NOMO-1 treated with dmso at 0.1 percent for 144 hours (cell line): ENCODE measurements around the gene NTM.

Source experiments
- DNase-seq: peaks from one replicate; lab custom pipeline; 2025; ENCODE audit not compliant: unreplicated experiment; lab: John Stamatoyannopoulos, UW

The NTM gene

DNA sequence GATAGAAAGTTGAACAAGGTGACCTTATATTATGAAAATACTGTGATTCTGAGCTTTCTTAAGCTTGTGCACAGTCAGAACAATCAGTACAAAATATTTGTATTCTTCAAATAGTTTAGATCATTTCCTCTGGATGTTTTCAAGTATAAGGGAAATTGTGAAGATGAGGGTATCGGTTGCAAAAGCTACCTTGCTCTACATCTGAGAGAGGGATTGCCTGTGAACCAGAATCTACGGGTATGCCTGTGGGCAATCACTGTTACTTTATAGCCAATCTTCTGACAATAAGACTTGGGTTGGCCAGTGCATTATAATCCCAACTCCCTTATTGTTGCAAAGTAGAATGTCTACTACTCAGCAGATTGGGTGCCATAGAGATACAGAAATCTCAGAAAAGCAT lies 90.5 kb downstream of the NTM start:
- DNase-seq = no peak

DNA sequence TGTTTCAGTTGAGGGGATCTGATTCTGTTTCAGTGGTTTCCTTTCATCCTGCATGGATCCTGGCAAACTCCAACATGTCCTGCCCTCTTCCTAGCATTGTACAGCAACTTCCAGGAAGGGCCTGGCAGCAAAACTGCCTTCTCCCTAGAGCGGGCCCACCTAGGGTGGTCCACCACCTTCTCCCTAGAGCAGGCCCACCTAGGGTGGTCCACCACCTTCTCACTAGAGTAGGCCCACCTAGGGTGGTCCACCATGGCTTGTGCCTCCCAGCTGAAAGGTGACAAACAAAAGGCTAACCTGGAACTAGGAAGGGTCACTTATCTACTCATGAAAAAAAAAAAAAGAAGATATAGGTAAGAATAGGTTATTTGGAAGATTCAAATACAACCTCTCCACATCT lies 92.2 kb downstream of the NTM start:
- no peak for DNase-seq

DNA sequence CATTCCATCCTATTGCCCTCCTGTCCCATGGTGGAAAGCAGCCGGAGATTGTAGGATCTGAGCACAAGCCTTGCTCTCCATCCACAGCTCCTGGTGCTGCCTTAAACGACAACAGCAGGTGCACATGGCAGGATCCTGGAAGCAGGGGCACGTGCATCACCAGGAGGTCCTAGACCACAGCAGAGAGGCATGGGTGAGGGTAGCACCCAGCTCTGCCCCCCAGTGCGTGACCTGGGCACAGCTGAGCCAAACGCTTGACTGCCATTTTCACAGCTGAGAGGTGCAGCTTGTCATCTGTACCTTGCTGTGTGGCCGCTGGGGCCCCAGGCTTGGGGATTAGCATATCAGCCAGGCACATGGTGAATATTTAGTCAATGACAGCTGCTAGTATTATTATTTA lies 92.7 kb downstream of the NTM start:
- DNase-seq = no peak

DNA sequence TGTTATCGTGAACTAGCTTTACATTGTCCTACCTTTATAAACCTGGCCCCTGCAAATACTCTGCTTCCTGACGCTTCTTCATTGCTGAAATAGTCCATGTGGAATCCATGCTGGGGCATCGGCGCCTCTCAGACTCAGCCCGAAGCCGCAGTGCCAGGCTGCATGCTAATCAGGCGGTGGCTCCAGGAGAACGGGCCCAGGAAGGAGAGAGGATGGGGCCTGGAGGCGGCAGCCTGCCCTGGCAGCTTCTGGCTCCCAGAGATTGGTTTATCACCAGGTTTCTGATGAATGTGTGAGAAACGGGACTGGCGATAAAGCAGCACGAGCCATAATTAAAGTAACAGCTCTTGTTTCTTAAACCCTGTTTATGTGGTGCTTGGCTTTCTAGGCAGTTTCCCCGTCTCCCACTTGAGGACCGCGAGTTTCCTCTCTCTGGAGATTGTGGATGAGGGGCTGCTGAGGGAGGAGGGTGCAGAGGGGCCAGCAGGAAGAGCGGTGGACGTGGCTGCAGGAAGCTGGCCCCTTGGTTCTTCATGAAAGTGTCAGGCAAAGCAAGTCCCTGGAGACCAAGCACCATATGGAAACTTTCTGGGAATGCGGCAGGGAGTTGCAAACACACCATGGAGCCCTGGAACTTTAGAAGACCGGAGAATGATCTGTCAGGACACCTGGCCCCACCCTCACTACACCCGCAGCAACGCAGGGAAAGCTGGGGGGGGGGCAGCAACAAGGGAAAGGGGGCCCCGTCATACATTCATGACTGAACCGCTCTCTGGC lies 93.4 kb downstream of the NTM start:
- no peak for DNase-seq

DNA sequence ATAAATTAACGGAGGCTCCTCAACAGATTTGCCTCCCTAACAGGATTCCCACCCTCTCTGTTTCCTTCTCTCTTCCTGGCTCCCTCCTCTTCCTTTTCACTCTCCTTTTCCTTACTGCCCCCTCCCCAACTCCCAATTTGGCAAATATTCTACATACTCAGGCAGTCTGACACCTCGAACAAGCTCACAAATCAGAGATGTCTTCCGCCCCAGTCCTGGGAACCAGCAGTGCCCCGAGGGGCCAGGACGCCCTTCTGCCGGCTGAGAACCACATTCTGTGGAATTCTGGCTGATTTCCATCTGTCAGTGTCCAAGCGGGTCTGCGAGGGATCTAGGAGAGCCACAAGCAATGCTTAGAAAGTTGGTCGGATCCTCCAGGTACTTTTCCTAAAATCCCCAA lies 94.0 kb downstream of the NTM start:
- no peak for DNase-seq

DNA sequence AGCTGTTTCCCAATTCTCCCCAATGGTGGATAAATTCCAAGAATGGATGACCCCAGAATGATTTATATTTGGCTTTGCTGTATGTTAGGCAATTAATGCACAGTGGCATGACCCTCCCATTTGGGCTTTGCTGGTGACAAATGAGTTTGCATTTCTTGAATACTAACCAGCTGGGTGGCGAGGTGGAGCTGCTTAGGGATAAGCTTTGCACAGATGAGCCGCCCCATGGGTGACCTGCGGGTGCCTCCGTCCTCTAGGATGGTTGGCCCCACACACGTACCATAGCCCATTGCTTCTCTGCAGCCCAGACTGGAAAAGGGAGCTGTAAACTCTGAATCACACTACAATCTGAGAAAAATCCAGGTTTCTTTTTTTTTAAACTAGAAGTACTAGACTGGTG lies 94.6 kb downstream of the NTM start:
- DNase-seq = no peak

DNA sequence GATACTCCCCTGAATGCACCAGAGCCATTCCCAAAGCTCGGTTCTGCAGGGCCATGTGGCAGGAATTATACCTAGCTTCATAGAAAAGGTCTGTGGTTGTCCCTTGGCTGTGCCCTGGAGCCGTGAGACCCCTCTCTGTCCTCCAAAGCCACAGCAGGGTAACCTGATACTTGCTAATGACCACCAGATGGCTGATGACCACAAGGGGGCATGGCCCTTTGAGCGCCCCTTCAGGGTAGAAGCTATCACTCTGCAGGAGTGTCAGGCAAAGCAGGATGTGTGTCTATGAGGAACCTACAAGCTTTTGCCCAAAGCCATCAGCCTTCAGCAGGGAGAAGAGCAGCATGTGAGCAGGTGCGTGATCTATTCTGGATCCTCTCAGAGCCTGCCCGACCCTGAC lies 95.3 kb downstream of the NTM start:
- DNase-seq = no peak

DNA sequence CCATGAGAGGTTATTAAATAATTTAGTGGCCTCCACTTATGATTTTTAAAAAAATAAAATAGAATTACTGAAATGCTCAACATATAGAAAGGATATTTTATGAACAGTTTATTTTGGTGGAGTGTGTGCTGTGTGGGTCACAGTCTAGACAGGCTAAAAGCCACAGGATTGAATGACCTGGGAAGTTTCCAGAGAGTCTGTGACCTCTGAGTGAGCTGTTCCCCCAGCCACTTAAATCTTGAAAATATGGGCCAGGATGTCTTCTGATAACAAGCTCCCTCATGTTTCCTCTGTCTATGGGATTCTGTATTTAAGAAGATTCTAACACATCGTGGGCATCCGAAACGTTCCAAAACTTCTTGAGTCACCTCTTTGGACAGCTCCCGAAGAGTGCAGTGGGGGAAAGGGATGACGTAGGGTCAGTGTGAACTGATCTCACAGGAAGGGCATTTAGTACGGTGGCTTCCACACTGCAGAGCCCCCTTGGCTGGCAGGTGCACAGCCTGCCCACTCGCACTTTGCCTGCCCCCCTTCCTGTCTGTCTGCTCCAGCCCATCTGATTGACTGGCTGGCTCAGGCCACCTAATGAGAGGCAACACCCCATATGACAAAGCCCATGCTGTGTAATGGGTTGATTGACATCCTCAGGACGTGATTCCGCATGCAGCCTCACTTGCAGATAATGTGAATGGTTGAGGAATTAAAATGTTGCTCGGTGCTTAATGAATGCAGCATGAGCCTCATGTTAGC lies 97.4 kb downstream of the NTM start:
- no peak for DNase-seq

DNA sequence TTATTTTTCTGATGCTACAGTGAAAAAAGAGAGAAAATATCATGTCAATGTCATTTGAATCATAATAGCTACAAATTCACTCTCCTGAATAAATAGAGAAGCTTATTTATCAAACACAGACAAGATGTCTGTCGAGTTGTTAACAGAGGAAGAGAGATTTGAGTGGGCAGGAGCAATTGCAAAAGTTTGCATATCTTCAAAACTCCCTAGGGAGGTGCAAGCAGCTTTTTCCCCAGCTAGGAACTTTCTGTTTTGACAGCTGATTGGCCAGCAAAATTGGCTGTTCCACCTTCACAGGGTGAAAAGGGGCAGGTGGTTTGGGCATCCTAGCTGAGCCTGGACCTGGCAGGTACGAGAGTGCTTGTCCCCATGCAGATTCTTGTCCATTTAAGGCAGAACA lies 98.2 kb downstream of the NTM start:
- no peak for DNase-seq

DNA sequence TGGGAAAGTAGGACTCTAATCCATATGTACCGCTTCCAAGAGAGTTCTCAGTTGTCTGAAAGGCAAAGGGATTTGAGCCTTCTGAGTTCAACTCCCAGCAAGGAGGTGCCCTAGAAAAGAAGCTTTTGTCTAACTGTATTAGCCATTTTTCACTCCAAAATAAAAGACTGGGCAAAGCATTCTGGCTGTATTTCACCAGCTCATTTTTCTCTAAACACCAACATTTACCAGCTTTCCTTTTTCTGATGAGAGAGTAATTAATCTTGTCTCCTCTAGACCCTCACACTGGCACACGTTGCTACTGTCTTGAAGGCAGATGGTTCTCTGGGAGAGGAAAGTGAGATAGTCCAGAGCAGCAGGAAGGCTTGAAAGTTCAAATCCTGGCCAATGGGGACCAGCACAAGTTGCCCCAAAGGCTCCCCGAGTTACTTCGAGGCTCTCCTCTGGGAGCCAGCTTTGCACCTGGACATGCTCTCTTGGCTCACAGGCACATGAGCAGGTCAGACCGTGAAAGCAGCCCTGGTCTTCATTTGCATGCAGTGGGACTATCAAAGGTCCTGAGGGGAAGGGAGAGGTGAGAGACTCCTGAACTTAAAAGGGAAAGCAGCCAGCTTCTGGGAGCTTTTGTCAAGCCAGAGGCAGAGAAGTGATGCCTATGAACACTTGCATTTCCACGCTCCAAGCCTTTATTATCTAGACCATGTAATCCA lies 100.0 kb downstream of the NTM start:
- no peak for DNase-seq

DNA sequence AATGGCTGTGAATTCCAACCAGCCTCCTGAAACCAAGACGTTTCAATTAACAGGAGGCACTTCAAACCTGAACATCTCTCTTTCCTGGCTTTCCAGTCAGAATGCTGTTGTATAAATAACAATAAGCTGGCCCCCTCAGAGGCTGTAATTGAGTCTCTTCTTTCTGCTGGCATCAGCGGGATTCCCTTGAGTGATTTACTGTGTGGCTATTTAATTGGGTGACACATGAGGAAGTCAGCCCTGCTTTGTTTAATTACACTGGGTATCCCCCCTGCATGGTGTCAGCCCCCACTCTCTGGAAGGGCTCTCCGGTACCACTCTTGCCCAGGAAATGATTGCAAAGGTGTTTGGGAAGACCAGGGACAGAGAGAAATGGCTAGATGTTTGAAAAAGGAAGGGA lies 101.6 kb downstream of the NTM start:
- no peak for DNase-seq

DNA sequence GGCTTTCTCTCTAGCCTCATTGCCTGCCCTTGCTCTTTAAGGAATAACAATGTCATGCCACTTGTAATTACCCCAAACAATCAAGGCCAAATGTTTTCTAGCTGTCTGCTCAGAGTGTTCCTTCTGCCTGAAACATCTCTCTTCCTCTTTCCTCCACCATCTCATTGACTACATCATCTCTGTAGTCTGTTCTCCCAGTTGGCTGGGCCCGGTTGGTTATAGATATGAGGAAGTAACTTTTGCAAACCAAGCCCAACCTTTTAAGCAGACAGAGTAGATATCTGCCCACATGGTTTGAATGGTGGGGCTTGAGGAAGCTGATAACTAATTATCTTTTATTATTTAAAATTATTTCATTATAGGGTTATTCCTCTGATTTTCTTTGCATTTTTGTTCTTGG lies 104.5 kb downstream of the NTM start:
- peak; percentile 66 for DNase-seq

DNA sequence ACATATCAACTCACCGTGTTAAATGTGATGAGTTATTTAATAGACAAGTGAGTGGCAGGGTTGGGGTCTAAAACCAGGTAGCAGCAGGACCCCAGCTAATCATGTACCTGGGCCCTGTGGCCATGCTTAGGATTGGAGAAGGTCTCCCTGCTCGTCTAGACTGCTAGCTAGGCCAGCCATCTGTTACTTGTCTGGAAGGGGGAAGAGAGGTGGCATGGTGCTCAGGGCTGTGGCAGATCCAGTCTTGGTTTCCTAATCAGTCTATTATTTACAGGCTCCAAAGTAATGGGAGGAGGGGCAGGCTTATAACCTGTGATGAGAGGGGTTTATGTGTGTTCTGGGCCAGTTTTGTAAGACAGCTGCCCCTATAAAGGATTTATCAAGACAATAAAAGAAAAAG lies 105.9 kb downstream of the NTM start:
- no peak for DNase-seq

DNA sequence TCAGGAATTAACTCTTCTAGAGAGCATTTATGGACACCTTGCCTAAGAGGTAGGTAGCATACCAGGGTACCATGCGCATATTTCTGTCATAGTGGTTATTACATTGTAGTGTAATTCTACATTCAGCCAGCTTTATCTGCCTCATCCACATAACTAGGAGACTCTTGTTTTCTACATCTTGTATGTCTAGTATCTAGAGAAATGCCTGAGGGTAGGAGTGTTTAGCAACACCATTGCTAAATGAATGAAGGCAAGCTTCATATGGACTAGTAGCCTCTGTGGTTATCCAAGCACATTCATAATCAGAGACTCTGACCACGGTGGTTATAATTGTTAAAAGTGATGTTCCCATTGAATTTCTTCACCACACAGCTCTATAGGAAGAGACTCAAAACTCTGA lies 107.9 kb downstream of the NTM start:
- DNase-seq = no peak

DNA sequence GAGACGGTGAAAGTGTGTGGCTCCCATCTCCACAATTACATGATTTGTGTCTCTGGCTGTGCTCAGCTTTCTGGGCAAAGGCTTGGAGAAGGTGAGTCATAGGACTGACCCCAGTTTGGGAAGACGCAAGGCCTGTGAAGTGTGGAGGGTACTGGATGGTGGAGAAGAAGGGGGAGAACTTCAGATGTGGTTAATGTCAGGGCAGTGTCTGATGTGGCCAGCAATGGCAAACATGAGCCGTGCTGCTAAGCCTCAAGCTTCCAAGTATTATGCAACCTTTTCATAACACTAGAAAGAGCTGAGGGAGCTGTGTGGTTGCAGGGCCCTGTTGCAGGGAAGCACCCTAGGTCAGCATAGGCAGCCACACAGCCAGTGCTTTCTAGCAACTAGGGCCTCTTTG lies 110.9 kb downstream of the NTM start:
- peak; percentile 31 for DNase-seq

DNA sequence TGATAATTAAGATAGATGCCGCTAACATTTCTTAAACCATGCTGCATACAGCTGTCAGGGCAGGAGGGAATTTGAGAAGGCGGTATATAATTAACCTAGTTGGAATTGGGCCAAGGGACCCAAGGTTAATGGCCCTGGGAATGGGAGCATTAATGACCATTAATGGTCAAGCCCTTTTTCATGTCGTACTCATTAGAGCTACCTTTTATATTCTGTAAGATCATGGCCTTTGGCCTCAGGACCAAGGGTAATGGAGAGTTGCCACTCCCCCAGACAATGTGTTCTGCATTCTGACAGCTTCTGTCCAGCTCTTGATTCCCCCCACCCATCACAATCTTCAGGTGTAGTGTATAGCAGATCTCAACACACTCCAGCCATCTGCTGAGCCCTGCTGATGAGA lies 111.6 kb downstream of the NTM start:
- DNase-seq = no peak

DNA sequence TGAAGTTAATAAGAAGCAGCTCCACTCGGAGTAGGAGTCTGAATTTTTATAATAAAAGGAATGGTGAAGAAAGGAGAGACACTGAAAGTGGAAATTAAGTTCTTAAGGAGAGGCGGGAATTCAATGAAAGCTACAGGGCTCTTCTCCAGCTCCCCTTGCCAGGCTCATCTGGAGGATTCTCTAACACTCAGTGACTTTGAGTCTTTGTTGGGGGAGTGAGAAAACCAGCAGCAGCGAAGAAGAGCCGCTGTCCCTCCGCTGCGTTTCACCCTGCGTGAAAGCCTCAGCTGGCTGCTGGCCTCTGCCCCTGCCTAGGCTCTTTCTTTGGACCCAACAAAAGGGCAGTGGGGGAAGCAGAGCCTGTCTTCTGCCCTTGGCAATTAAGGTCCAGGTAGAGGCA lies 113.0 kb downstream of the NTM start:
- DNase-seq = no peak

DNA sequence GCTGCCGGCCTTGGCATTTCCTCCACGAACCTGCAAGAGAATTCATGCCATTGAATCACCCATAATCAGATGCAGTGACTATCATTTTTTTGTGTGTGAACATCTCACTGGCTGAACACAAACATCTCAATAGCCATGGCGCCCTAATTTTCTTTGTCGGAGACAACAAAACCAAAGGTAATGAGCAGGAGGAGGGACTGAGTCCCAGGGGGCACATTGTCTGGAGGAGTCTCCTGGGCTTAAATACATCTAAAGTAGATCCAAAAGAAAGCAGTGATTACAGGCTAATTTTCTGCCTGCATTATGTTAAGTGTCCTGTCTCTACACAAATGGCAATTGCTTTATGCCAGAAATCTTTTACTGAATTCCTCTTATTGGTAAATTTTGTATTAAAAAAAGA lies 113.5 kb downstream of the NTM start:
- no peak for DNase-seq

DNA sequence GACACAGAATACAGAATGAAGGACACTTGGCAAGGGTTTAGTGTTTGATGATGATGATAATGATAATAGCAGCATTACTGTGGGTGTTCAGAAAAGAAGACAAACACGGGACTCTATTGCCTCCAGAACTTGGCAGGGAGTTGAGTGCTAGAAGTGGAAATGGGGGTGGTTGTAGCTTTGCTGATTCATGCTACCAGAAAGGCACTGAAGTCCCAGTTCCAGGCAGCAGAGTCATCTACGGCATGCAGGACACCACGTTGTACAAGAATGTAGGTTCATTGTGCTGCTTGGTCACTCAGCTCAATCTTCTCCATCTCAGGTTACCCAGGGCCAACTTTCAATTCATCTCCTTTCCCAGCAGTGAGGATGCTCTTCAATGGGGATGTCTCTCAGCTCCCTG lies 115.7 kb downstream of the NTM start:
- no peak for DNase-seq

DNA sequence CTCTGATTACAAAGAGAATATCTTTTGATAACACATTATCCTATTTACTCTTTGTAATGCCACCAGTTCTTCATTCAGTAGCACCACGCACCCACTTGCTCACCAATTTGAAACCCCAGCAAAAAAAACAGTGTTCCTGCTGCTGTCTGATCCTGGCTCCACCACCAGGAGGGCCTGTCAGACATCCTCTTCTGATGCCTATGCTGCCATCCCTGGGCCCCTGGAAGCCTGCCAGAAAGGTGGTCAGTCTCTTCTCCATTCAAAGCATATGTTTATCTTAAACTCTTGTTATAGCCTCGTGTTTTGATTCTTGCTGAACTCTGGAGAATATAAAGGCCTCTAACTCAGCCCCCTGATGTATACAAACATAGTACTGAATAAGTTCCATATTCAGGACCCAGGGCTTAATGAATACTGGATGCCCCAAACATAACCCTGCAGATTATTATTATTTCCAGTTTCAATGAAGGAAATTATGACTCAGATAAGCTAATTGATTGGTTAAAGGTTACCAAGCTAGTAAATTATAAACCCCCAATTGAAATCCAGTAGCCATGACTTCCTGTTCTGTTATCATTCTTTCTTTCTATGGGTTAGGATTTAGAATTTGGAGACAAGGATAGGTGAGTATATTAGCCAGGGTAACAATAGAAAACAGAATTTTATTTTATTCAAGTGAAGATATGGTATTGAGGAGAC lies 116.7 kb downstream of the NTM start:
- DNase-seq = no peak

DNA sequence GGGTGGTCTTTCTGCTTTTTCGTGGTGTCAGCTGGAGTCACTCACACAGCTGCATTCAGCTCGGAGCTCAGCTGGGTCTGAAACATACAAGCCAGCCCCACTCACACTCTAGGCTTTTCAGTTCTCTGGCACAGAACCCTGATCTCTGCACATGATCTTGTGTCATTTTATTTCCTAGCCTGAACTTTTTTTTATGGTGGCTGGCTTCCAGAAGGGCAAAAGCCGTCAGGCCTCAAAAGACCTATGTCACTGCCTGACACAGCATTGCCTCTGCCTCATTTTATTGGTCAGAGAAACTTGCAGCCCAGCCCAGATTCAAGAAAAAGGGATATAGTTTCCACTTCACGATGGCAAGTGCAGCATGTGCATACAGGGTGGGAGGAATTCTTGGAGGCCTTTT lies 117.8 kb downstream of the NTM start:
- no peak for DNase-seq

DNA sequence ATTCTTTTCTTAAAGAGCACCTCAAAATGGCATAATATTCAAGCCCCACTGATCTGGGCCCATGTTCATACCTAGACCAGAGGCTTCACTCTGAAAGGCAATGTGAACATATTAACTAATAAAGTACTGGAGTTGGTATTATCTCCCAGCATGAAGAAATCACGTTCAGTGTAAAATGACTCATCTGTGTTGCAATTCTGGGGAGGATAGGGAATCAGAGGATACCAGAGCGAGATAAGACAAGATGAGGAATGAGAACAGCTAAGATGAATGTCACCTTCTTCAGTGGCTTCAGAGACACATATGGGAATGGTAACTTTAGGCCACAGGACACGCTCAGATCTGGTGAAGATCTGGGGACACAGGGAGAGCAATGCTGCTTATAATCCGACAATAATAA lies 121.1 kb downstream of the NTM start:
- no peak for DNase-seq
